Mammary epithelial cell (primary cell): ENCODE results near the gene TRMT61A.

ENCODE experiments used
- CTCF ChIP-seq, 2 donors: IDR thresholded peaks in 1 of 2; conservative IDR thresholded peaks in 1 of 2; 2 replicates each; pipeline ENCODE4 v1.5.1; 2011 to 2012; ENCODE audit warnings: inconsistent platforms in 2 of 2, low read length in 2 of 2, mild to moderate bottlenecking in 2 of 2, control low read depth in 1 of 2, low read depth in 1 of 2; ENCODE audit not compliant: insufficient read depth in 1 of 2; ENCODE audit errors: extremely low read depth in 1 of 2
- EZH2 ChIP-seq: IDR thresholded peaks from 2 replicates; pipeline ENCODE4 v1.6.1; 2012; ENCODE audit warnings: low read length, inconsistent platforms, borderline replicate concordance

GRCh38 chr14:103535891-103536565 lies 7.0 kb downstream of the TRMT61A start:
- no peak for TF ChIP-seq CTCF (conservative IDR thresholded peaks at IDR 0.05 in 1 of 2, IDR thresholded peaks at IDR 0.05 in 1 of 2; ENCODE audit: extremely low read depth in 1 of 2, insufficient read depth in 1 of 2, low read depth in 1 of 2, low read length in 2 of 2)
- TF ChIP-seq EZH2 = no peak
